GM12878 (cell line): ENCODE measurements around the gene C19orf44. TPM values are rescaled to one million over a fixed set of nuclear protein-coding genes. Genes with fewer than 3 reads are reported as not detected.
A peak's percentile ranks its signal among the peaks of the same experiment; 100 is the strongest.

Experiments
- ATAC-seq: fragments of 200-7000 bp; cut with Tn5 transposase; 3 replicates; pipeline ENCODE4 v1.9.1; 2020; ENCODE audit warnings: mild to moderate bottlenecking, moderate library complexity
- BruUV-seq: library from RNA; stranded (reverse); fragments of 400-500 nt; replicated peaks from 2 replicates; lab custom pipeline; 2021; lab: Mats Ljungman, UMichigan
- CTCF ChIA-PET: fragments of 300-600 bp; sonication (Branson Sonifier 250); formaldehyde crosslinking; extraction: SDS; loops from one replicate; lab custom pipeline; 2021; ENCODE audit warnings: inconsistent platforms; lab: Yijun Ruan, JAX
- POLR2A ChIA-PET: fragments of 350-600 bp; formaldehyde crosslinking; extraction: SDS; loops from one replicate; lab custom pipeline; 2021; ENCODE audit warnings: inconsistent platforms; lab: Charles Lee
- RAD21 ChIA-PET: fragments of 300-600 bp; sonication (Branson Sonifier 250); formaldehyde crosslinking; loops from one replicate; lab custom pipeline; 2023; ENCODE audit warnings: antibody characterized with exemption; ENCODE audit not compliant: unreplicated experiment; lab: Charles Lee
- SMC1A ChIA-PET: fragments of 300-600 bp; sonication (Branson Sonifier 250); formaldehyde crosslinking; loops from one replicate; lab custom pipeline; 2023; ENCODE audit not compliant: unreplicated experiment, uncharacterized antibody; lab: Charles Lee
- DNase-seq: peaks from one replicate; pipeline ENCODE4 v3.0.0-alpha.2; 2011; ENCODE audit warnings: low read depth, low spot score
- FAIRE-seq: peaks from 3 replicates; lab custom pipeline; 2011; peaks lifted over from hg19 to GRCh38; lab: Jason Lieb, UNC
- H2AFZ ChIP-seq: 2 replicates; pipeline ENCODE4 v1.6.0; 2011; ENCODE audit warnings: low read depth, low read length, control low read depth; ENCODE audit not compliant: control insufficient read depth
- H3K27ac ChIP-seq: 2 replicates; pipeline ENCODE4 v1.5.1; 2011; ENCODE audit warnings: control low read depth; ENCODE audit not compliant: control insufficient read depth, insufficient read depth
- H3K27me3 ChIP-seq, 2 experiments: replicated peaks in 1 of 2; 2 replicates each; pipeline versions ENCODE4 v1.6.0 to v1.6.1; 2011; ENCODE audit warnings: low read length in 1 of 2; ENCODE audit not compliant: control insufficient read depth in 2 of 2, insufficient read depth in 2 of 2
- H3K36me3 ChIP-seq, 2 experiments: 2 replicates each; pipeline ENCODE4 v1.5.1; 2011; ENCODE audit warnings: low read length in 1 of 2; ENCODE audit not compliant: control insufficient read depth in 2 of 2, insufficient read depth in 2 of 2
- H3K4me1 ChIP-seq: 2 replicates; pipeline ENCODE4 v1.6.1; 2011; ENCODE audit warnings: mild to moderate bottlenecking, low read length, moderate library complexity, mixed read lengths; ENCODE audit not compliant: control insufficient read depth, insufficient read depth
- H3K4me2 ChIP-seq: 2 replicates; pipeline ENCODE4 v1.6.0; 2011; ENCODE audit warnings: control low read depth; ENCODE audit not compliant: control insufficient read depth, insufficient read depth
- H3K4me3 ChIP-seq: fragments of 200-600 bp; sonication (generic); 2 replicates; pipeline ENCODE4 v1.5.1; 2016
- H3K79me2 ChIP-seq: 2 replicates; pipeline ENCODE4 v1.6.0; 2011; ENCODE audit warnings: low read length; ENCODE audit not compliant: control insufficient read depth, insufficient read depth
- H3K9ac ChIP-seq: 2 replicates; pipeline ENCODE4 v1.8.0; 2011; ENCODE audit warnings: low read length, control low read depth, mixed read lengths; ENCODE audit not compliant: control insufficient read depth, insufficient read depth
- H3K9me3 ChIP-seq: replicated peaks from 3 replicates; pipeline ENCODE4 v1.5.1; 2011; ENCODE audit warnings: mild to moderate bottlenecking, low read length; ENCODE audit not compliant: control insufficient read depth, insufficient read depth
- H4K20me1 ChIP-seq: 2 replicates; pipeline ENCODE4 v1.6.0; 2011; ENCODE audit not compliant: control insufficient read depth, insufficient read depth
- KLF5 ChIP-seq: fragments of 450-650 bp; IDR thresholded peaks from 2 replicates; pipeline ENCODE4 v1.6.1; 2014; ENCODE audit warnings: mild to moderate bottlenecking; ENCODE audit not compliant: partially characterized antibody
- NBN ChIP-seq: fragments of 450-650 bp; IDR thresholded peaks from 2 replicates; pipeline ENCODE4 v1.6.1; 2016
- SUPT20H ChIP-seq: IDR thresholded peaks from 2 replicates; pipeline ENCODE4 v1.6.1; 2011; ENCODE audit warnings: low read depth, mild to moderate bottlenecking, low read length, moderate library complexity, borderline replicate concordance; ENCODE audit not compliant: control insufficient read depth
- TCF12 ChIP-seq: IDR thresholded peaks from 2 replicates; pipeline ENCODE4 v1.6.1; 2011; ENCODE audit warnings: low read depth, mild to moderate bottlenecking, low read length
- ZBTB33 ChIP-seq: fragments of 450-650 bp; IDR thresholded peaks from 2 replicates; pipeline ENCODE4 v1.6.1; 2017; ENCODE audit warnings: mild to moderate bottlenecking
- ZNF384 ChIP-seq: IDR thresholded peaks from 2 replicates; pipeline ENCODE4 v1.6.1; 2012; ENCODE audit warnings: low read depth, mild to moderate bottlenecking, low read length, improper control_type of control experiment, borderline replicate concordance
- WGBS: methylation state at CpG from one replicate; pipeline ENCODE4 v1.1.6; 2016; ENCODE audit warnings: low lambda C conversion rate; ENCODE audit not compliant: insufficient replicate concordance, insufficient coverage; ENCODE audit errors: missing lambda C conversion rate; 5-methylcytosine and 5-hydroxymethylcytosine counted together
- in situ Hi-C: fragments of 300-500 bp; cut with MboI; formaldehyde crosslinking; loops from 9 replicates; pipeline ENCODE4 v1.14.3; 2018; ENCODE audit warnings: mixed read lengths
- intact Hi-C: fragments of 100-400 bp; cut with micrococcal nuclease; formaldehyde crosslinking; loops from one replicate; pipeline ENCODE4 v1.14.2; 2022; ENCODE audit not compliant: unreplicated experiment
- polyA plus RNA-seq, 11 experiments: library from polyadenylated mRNA; depleted of rRNA in 4 of 11; unstranded in 6 of 11; stranded (reverse) in 5 of 11; fragments of >200 nt; fragmentation: Nextera tagmentation in 4 of 11; fragmentation: Illumina TruSeq in 1 of 11; extraction: Ambion mirVana in 4 of 11; extraction: Trizol in 1 of 11; gene quantifications; 1 replicate in 1 of 11; 2 replicates in 10 of 11; pipeline versions ENCODE4 v1.2.1 to v1.2.3, GENCODE V29; 2011 to 2016; ENCODE audit warnings: inconsistent platforms in 2 of 11, missing spikeins in 2 of 11, low read depth in 1 of 11
- total RNA-seq, 4 experiments: library from RNA; depleted of rRNA in 3 of 4; stranded (reverse); fragments of >200 nt in 3 of 4; fragmentation: Illumina TruSeq in 1 of 4; extraction: Trizol in 1 of 4; gene quantifications; 2 replicates each; pipeline versions ENCODE4 v1.2.1 to v1.2.3, GENCODE V29; 2013 to 2021

Gene C19orf44
- total and polyA plus RNA-seq, 10 of the 15 experiments (the other 5 are each of a cell fraction or from before 2014, with no cell fraction given), result 0.26 to 5.2 (median 3.6) TPM

GRCh38 chr19:16514383-16515019 is 18.3 kb downstream of the C19orf44 start:
- no TSS peak for BruUV-seq
- no peak overlapping the region for H2AFZ ChIP-seq
- ChIA-PET RAD21 (no interaction called here), CTCF (interaction anchor here (0.7 kb wide), 1 partner anchor 9 kb away, joined by 3 read pairs; no protein-coding TSS in a partner anchor), POLR2A (interaction anchor here (0.6 kb wide), 2 partner anchors 117 to 604 kb away, joined by 3 to 4 read pairs; no protein-coding TSS in a partner anchor), SMC1A (interaction anchor here (1.0 kb wide), 1 partner anchor 44 kb away, joined by 5 read pairs; no protein-coding TSS in a partner anchor)
- ATAC-seq (peak; percentile 71), DNase-seq (no peak), FAIRE-seq (no peak)
- no peak overlapping the region for H3K4me3 ChIP-seq
- WGBS, result 89% methylated on average over 24 of the region's 24 CpGs
- H3K27ac ChIP-seq, result no peak overlapping the region
- H3K4me1 ChIP-seq, result no peaks in the 10 kb centered on the region
- in situ Hi-C loops (no loop called here), intact Hi-C loops (no loop called here)
- H3K79me2 ChIP-seq, result no peaks in the 10 kb centered on the region
- peaks cover 17 to 23% of the 10 kb centered on the region in 2 experiments; a peak in 3 of 4 replicates for H3K36me3 ChIP-seq
- H4K20me1 ChIP-seq, result no peaks in the 10 kb centered on the region
- no peak overlapping the region for H3K4me2 ChIP-seq
- TF ChIP-seq NBN (no peak), TCF12 (no peak), ZBTB33 (no peak), ZNF384 (no peak), SUPT20H (no peak), KLF5 (no peak)
- H3K27me3 ChIP-seq, result no peaks in the 10 kb centered on the region
- H3K9ac ChIP-seq, result no peak overlapping the region
- H3K9me3 ChIP-seq, result no peaks in the 10 kb centered on the region
